H1 (cell line): ENCODE measurements around the gene FASN. TPM values are rescaled to one million over a fixed set of nuclear protein-coding genes. Genes with fewer than 3 reads are reported as not detected.

Source experiments
- BACH1 ChIP-seq: IDR thresholded peaks from 2 replicates; pipeline ENCODE4 v1.6.1; 2012; ENCODE audit warnings: low read length, improper control_type of control experiment
- CEBPB ChIP-seq: IDR thresholded peaks from 2 replicates; pipeline ENCODE4 v1.6.1; 2012; ENCODE audit warnings: low read depth, low read length
- JUN ChIP-seq: IDR thresholded peaks from 2 replicates; pipeline ENCODE4 v1.6.1; 2011; ENCODE audit warnings: low read depth, mild to moderate bottlenecking, improper control_type of control experiment, low read length
- JUND ChIP-seq: IDR thresholded peaks from 2 replicates; pipeline ENCODE4 v1.6.1; 2011; ENCODE audit warnings: mild to moderate bottlenecking, improper control_type of control experiment, low read length
- SIN3A ChIP-seq, 2 experiments: IDR thresholded peaks in 1 of 2; conservative IDR thresholded peaks in 1 of 2; 2 replicates each; pipeline ENCODE4 v1.6.1; 2011 to 2012; ENCODE audit warnings: low read length in 2 of 2, improper control_type of control experiment in 1 of 2, low read depth in 1 of 2, mild to moderate bottlenecking in 1 of 2
- TEAD4 ChIP-seq: IDR thresholded peaks from 2 replicates; pipeline ENCODE4 v1.6.1; 2012; ENCODE audit warnings: low read depth, low read length, inconsistent platforms, mixed read lengths
- USF2 ChIP-seq: IDR thresholded peaks from 2 replicates; pipeline ENCODE4 v1.6.1; 2011; ENCODE audit warnings: low read length, improper control_type of control experiment
- polyA plus RNA-seq, 7 experiments: library from polyadenylated mRNA; depleted of rRNA in 3 of 7; stranded (reverse) in 5 of 7; unstranded in 2 of 7; fragments of >200 nt in 5 of 7; fragments of 200-250 nt in 2 of 7; gene quantifications; 1 replicate in 5 of 7; 2 replicates in 1 of 7; 4 replicates in 1 of 7; pipeline versions ENCODE4 v1.2.1 to v1.2.3, GENCODE V29; 2011 to 2013; ENCODE audit warnings: missing spikeins in 2 of 7, mixed read lengths in 2 of 7
- total RNA-seq: library from RNA; stranded (reverse); fragmentation: NEBNext Ultra II Directional; extraction: Animal tissue kit (Norgen Biotek cat#: 25700); gene quantifications from 2 replicates; pipeline ENCODE4 v1.2.1, GENCODE V29; 2021

Gene FASN
- total and polyA plus RNA-seq, 2 of the 8 experiments (the other 6 are each of a cell fraction or from before 2014, with no cell fraction given): 143 to 561 TPM

GRCh38 chr17:82096709-82097183 is 1.3 kb downstream of the FASN start (continued):
- no peak for TF ChIP-seq SIN3A (conservative IDR thresholded peaks at IDR 0.05 in 1 of 2, IDR thresholded peaks at IDR 0.05 in 1 of 2; ENCODE audit: low read depth in 1 of 2, low read length in 2 of 2)
- no peak for TF ChIP-seq CEBPB
- TF ChIP-seq USF2: no peak
- TF ChIP-seq BACH1: no peak
- no peak for TF ChIP-seq JUN
- TF ChIP-seq TEAD4: no peak
- TF ChIP-seq JUND: no peak
